HEK293T (cell line): ENCODE data around the gene JAZF1.

Source experiments
- CTCF ChIA-PET: fragments of 350-600 bp; formaldehyde crosslinking; extraction: SDS; loops from one replicate; lab custom pipeline; 2021; ENCODE audit warnings: antibody characterized with exemption, inconsistent platforms; lab: Yijun Ruan, JAX
- POLR2A ChIA-PET: fragments of 350-600 bp; formaldehyde crosslinking; extraction: SDS; loops from one replicate; lab custom pipeline; 2020; ENCODE audit warnings: antibody characterized with exemption, inconsistent platforms; lab: Yijun Ruan, JAX
- DNase-seq: peaks from one replicate; pipeline ENCODE4 v3.0.0; 2012; ENCODE audit warnings: mixed read lengths; ENCODE audit errors: extremely low spot score
- ARNT ChIP-seq: fragments of 450-650 bp; IDR thresholded peaks from 2 replicates; pipeline ENCODE4 v1.6.1; 2017; ENCODE audit warnings: mild to moderate bottlenecking
- BHLHE40 ChIP-seq: fragments of 450-650 bp; IDR thresholded peaks from 2 replicates; pipeline ENCODE4 v1.6.1; 2016; ENCODE audit warnings: mild to moderate bottlenecking, moderate library complexity, borderline replicate concordance
- CTBP1 ChIP-seq: fragments of 450-650 bp; IDR thresholded peaks from 2 replicates; pipeline ENCODE4 v1.6.1; 2016; ENCODE audit warnings: borderline replicate concordance
- ELF4 ChIP-seq: fragments of 450-650 bp; IDR thresholded peaks from 2 replicates; pipeline ENCODE4 v1.6.1; 2017; ENCODE audit warnings: antibody characterized with exemption
- FOXA1 ChIP-seq: fragments of 450-650 bp; IDR thresholded peaks from 2 replicates; pipeline ENCODE4 v1.6.1; 2016; ENCODE audit warnings: mild to moderate bottlenecking
- FOXK2 ChIP-seq: fragments of 450-650 bp; IDR thresholded peaks from 2 replicates; pipeline ENCODE4 v1.6.1; 2016; ENCODE audit warnings: mild to moderate bottlenecking
- FOXM1 ChIP-seq: fragments of 450-650 bp; IDR thresholded peaks from 2 replicates; pipeline ENCODE4 v1.6.1; 2017; ENCODE audit warnings: mild to moderate bottlenecking, borderline replicate concordance
- HDGF ChIP-seq: fragments of 450-650 bp; IDR thresholded peaks from 2 replicates; pipeline ENCODE4 v1.6.1; 2017; ENCODE audit warnings: antibody characterized with exemption, borderline replicate concordance
- L3MBTL2 ChIP-seq: fragments of 450-650 bp; conservative IDR thresholded peaks from 2 replicates; pipeline ENCODE4 v1.6.1; 2016; ENCODE audit warnings: mild to moderate bottlenecking
- LEF1 ChIP-seq: fragments of 450-650 bp; IDR thresholded peaks from 2 replicates; pipeline ENCODE4 v1.6.1; 2017; ENCODE audit warnings: mild to moderate bottlenecking, borderline replicate concordance
- NFRKB ChIP-seq: fragments of 450-650 bp; IDR thresholded peaks from 2 replicates; pipeline ENCODE4 v1.6.1; 2016; ENCODE audit warnings: mild to moderate bottlenecking, moderate library complexity
- SP1 ChIP-seq: fragments of 450-650 bp; IDR thresholded peaks from 2 replicates; pipeline ENCODE4 v1.6.1; 2017
- SUZ12 ChIP-seq: fragments of 450-650 bp; IDR thresholded peaks from 2 replicates; pipeline ENCODE4 v1.6.1; 2016; ENCODE audit warnings: mild to moderate bottlenecking
- TARDBP ChIP-seq: fragments of 450-650 bp; IDR thresholded peaks from 2 replicates; pipeline ENCODE4 v1.6.1; 2016
- ZNF384 ChIP-seq: fragments of 450-650 bp; IDR thresholded peaks from 2 replicates; pipeline ENCODE4 v1.6.1; 2016
- TF ChIP-seq, protein P1 (sequence below): fragments of 450-650 bp; IDR thresholded peaks from 2 replicates; pipeline ENCODE4 v1.6.1; 2016

Gene JAZF1

DNA sequence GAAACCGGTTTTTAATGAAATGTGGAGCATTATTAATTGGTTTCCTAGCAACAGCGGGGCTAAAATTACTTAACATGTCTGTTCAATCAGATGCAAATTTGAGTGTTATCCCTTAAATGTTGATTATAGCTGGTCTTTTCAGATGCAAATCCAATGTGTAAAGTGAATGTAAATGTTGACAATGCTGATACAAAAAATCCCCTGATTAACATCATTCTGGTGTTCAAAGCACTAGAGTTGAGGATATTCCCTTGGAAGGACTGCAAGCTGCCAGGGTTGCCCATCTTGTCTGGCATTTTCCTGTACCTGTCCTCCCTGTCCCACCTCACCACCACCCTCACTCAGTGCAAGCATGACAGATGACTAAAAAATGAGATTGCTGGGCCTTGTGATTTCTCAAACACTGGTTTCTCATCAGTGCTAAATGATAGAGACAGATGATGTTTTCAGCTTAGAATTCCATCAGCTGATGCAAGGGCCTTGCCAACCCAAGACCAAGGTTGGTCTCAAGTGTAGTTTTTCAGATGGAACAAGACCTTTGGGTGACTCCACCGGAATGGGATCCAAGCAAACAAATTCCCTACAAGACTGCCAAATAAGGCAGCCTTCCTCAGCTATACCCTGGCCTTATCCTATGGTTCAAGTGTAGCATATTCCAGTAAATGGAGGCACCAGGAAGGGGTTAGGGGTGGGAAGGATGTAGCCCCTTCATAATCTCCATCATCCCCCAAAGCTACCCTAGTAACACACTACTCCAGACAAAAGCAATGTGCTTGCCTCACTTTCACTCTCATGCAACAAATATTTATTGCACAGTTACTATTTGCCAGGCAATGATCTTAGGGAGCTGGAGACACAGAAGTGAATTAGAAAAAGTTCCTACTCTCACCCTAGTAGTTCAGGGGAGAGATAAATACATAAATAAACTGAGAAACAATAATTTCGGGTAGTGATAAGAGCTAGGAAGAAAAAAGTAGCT is 54.9 kb downstream of the JAZF1 start:
- CTCF ChIA-PET, result no interaction called here
- no peak for TF ChIP-seq ZNF384
- TF ChIP-seq CTBP1, result no peak
- TF ChIP-seq ARNT, result no peak
- no peak for TF ChIP-seq FOXM1
- TF ChIP-seq HDGF, result no peak
- no peak for TF ChIP-seq NFRKB
- TF ChIP-seq, protein P1, sequence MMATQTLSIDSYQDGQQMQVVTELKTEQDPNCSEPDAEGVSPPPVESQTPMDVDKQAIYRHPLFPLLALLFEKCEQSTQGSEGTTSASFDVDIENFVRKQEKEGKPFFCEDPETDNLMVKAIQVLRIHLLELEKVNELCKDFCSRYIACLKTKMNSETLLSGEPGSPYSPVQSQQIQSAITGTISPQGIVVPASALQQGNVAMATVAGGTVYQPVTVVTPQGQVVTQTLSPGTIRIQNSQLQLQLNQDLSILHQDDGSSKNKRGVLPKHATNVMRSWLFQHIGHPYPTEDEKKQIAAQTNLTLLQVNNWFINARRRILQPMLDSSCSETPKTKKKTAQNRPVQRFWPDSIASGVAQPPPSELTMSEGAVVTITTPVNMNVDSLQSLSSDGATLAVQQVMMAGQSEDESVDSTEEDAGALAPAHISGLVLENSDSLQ, result no peak
- TF ChIP-seq FOXA1, result no peak
- no peak for TF ChIP-seq LEF1
- TF ChIP-seq L3MBTL2, result no peak
- no peak for TF ChIP-seq ELF4
- TF ChIP-seq SP1, result no peak
- TF ChIP-seq FOXK2, result no peak
- TF ChIP-seq SUZ12, result no peak
- no peak for TF ChIP-seq TARDBP
- no peak for TF ChIP-seq BHLHE40
- POLR2A ChIA-PET, result no interaction called here
- no peak for DNase-seq

DNA sequence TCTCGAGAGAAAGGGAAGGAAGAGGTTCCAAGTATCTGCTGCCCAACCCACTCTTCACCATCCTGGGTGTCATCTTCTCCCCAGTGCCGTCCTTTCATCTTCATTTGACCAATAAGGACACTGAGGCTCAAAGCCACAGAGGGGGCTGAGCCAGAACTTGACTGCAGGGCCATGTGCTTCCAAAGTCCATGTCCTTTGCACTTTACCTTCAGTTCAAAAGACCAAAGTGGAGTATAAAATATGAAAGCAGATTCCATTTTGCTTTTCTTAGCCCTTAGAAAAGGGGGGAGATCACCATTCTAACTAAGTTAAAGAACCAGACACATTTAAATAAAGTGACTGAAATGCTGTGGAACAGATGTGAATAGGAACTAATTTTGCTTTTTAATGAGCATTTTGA is 56.2 kb downstream of the JAZF1 start:
- CTCF ChIA-PET, result no interaction called here
- POLR2A ChIA-PET, result no interaction called here
- no peak for DNase-seq
- no peak for TF ChIP-seq ELF4
- TF ChIP-seq, protein P1, result no peak
- no peak for TF ChIP-seq FOXA1
- no peak for TF ChIP-seq FOXK2
- TF ChIP-seq TARDBP, result no peak
- no peak for TF ChIP-seq NFRKB
- TF ChIP-seq CTBP1, result no peak
- TF ChIP-seq ZNF384, result no peak
- TF ChIP-seq FOXM1, result no peak

DNA sequence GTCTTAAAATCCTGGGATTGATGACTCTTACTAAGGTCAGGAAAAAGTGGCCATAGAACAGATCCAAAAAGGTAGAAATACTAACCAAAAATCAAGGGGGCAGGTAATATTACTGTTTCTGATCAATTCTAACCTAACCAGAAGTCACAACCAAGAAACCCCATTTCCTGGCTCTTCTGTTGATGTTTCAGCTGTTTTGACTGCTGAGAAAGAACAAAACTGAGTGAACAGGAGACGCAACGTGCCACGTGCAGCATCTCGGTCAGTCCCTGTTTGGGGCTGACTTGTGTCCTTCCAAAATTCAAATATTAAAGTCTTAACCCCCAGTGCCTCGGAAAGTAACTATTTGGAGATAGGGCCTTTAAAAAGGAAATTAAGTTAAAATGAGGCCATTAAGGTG is 56.8 kb downstream of the JAZF1 start:
- POLR2A ChIA-PET, result no interaction called here
- CTCF ChIA-PET, result no interaction called here
- no peak for TF ChIP-seq ELF4
- no peak for TF ChIP-seq CTBP1
- TF ChIP-seq LEF1, result no peak
- no peak for TF ChIP-seq ARNT
- no peak for TF ChIP-seq BHLHE40
- no peak for TF ChIP-seq ZNF384
- TF ChIP-seq L3MBTL2, result no peak
- TF ChIP-seq HDGF, result no peak
- TF ChIP-seq FOXA1, result no peak
- no peak for DNase-seq

DNA sequence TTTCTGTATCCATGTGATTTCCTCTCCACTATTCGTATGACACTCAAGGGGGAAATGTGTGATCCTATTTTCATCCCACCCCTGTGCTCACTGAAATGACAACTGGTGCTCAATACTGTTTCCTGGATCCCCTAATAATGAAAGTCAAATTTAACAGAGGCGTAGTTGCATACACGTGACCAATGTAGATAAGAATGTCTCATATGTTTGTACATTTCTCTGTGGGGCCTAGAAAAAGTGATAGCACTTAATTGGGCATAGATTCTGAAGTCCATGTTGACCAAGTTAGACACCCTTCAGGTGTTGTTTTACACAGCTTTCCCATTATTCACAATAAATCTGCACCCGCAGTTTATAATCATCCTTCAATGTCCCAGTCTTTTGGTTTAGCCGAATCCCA is 59.1 kb downstream of the JAZF1 start:
- POLR2A ChIA-PET, result no interaction called here
- TF ChIP-seq NFRKB, result no peak
- TF ChIP-seq FOXM1, result no peak
- no peak for TF ChIP-seq L3MBTL2
- TF ChIP-seq HDGF, result no peak
- no peak for TF ChIP-seq ELF4
- TF ChIP-seq ARNT, result no peak
- no peak for TF ChIP-seq CTBP1
- TF ChIP-seq ZNF384, result no peak
- TF ChIP-seq SUZ12, result no peak
- TF ChIP-seq, protein P1, result no peak
- TF ChIP-seq LEF1, result no peak
- no peak for TF ChIP-seq FOXA1
- no peak for TF ChIP-seq FOXK2
- no peak for TF ChIP-seq SP1
- TF ChIP-seq TARDBP, result no peak
- CTCF ChIA-PET, result interaction anchor here (1.4 kb wide), 1 partner anchor 60 kb away, joined by 3 read pairs; no protein-coding TSS in a partner anchor
- DNase-seq, result no peak

DNA sequence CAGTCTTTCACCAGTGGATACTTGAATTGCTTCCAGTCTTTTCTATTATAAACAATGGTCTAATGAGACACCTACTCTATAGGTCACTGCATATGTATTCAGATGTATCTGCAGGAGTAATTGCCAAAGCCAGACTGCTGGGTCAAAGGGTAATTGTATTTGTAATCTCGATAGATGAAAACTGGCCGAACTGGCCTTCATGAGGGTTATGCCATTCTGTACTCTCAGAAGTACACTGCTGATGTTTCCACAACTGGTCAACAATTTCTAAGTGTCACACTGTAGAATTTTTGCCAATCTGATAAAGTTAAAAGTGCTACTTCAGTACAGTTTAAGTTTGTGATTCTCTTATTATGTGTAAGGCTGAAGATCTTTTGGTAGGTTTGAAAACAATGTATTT is 64.6 kb downstream of the JAZF1 start:
- no peak for TF ChIP-seq L3MBTL2
- no peak for TF ChIP-seq ELF4
- TF ChIP-seq TARDBP, result no peak
- no peak for TF ChIP-seq SP1
- TF ChIP-seq ZNF384, result no peak
- TF ChIP-seq LEF1, result no peak
- TF ChIP-seq FOXK2, result no peak
- TF ChIP-seq HDGF, result no peak
- no peak for TF ChIP-seq NFRKB
- no peak for TF ChIP-seq BHLHE40
- TF ChIP-seq SUZ12, result no peak
- TF ChIP-seq, protein P1, result no peak
- no peak for TF ChIP-seq CTBP1
- TF ChIP-seq FOXA1, result no peak
- TF ChIP-seq FOXM1, result no peak
- no peak for TF ChIP-seq ARNT
- CTCF ChIA-PET, result no interaction called here
- DNase-seq, result no peak

More for the DNA sequence above, 64.6 kb downstream of the JAZF1 start:
- POLR2A ChIA-PET, result no interaction called here
